Natural killer cell (primary cell): ENCODE measurements around the gene CHI3L1. TPM values are rescaled to one million over a fixed set of nuclear protein-coding genes. Genes with fewer than 3 reads are reported as not detected.

Experiments
- ATAC-seq, 3 donors: fragments of 150-1000 bp in 2 of 3; fragments of 200-7000 bp in 1 of 3; cut with Tn5 transposase; 1 replicate in 1 of 3; 2 replicates in 2 of 3; pipeline ENCODE4 v1.10.0; 2021; ENCODE audit warnings: mild to moderate bottlenecking in 2 of 3, moderate library complexity in 2 of 3
- DNase-seq, 2 donors: peaks; one replicate each; pipeline versions ENCODE4 v3.0.0 to v3.0.0-alpha.2; 2013 to 2021; ENCODE audit warnings: mixed read lengths in 1 of 2
- H3K27ac ChIP-seq: one replicate; pipeline ENCODE4 v1.5.1; 2013; ENCODE audit warnings: mild to moderate bottlenecking, low read length
- H3K27me3 ChIP-seq: one replicate; pipeline ENCODE4 v1.6.1; 2013; ENCODE audit warnings: low read length; ENCODE audit not compliant: control insufficient read depth, insufficient read depth
- H3K36me3 ChIP-seq: one replicate; pipeline ENCODE4 v1.6.1; 2013; ENCODE audit warnings: low read length; ENCODE audit not compliant: control insufficient read depth, insufficient read depth
- H3K4me1 ChIP-seq: one replicate; pipeline ENCODE4 v1.6.1; 2013; ENCODE audit warnings: low read length; ENCODE audit not compliant: control insufficient read depth, insufficient read depth
- H3K4me3 ChIP-seq: one replicate; pipeline ENCODE4 v1.5.1; 2013; ENCODE audit warnings: low read length
- H3K9me3 ChIP-seq: one replicate; pipeline ENCODE4 v1.6.1; 2013; ENCODE audit warnings: low read length; ENCODE audit not compliant: control insufficient read depth, insufficient read depth
- H3K27ac Mint-ChIP-seq, 2 donors: one replicate each; pipeline ENCODE4 v1.8.0; 2022; ENCODE audit warnings: mild to moderate bottlenecking in 2 of 2, mixed read lengths in 2 of 2, moderate library complexity in 1 of 2
- H3K27me3 Mint-ChIP-seq, 2 donors: one replicate each; pipeline ENCODE4 v1.8.0; 2022; ENCODE audit warnings: low read depth in 2 of 2, mixed read lengths in 2 of 2
- H3K36me3 Mint-ChIP-seq: one replicate; pipeline ENCODE4 v1.8.0; 2022; ENCODE audit warnings: mixed read lengths
- H3K4me1 Mint-ChIP-seq, 2 donors: one replicate each; pipeline ENCODE4 v1.8.0; 2022; ENCODE audit warnings: mixed read lengths in 2 of 2
- H3K4me3 Mint-ChIP-seq: one replicate; pipeline ENCODE4 v1.8.0; 2022; ENCODE audit warnings: mild to moderate bottlenecking, moderate library complexity, mixed read lengths
- H3K9me3 Mint-ChIP-seq, 2 donors: one replicate each; pipeline ENCODE4 v1.8.0; 2022; ENCODE audit warnings: mixed read lengths in 2 of 2
- CTCF ChIP-seq: fragments of 200-600 bp; IDR thresholded peaks from one replicate; pipeline ENCODE4 v1.8.0; 2022; ENCODE audit warnings: antibody characterized with exemption
- WGBS: methylation state at CpG from one replicate; pipeline ENCODE4 v1.1.7; 2013; ENCODE audit warnings: missing lambda C conversion rate; ENCODE audit not compliant: insufficient coverage; 5-methylcytosine and 5-hydroxymethylcytosine counted together
- intact Hi-C: fragments of 100-400 bp; cut with micrococcal nuclease; formaldehyde crosslinking; loops from one replicate; pipeline ENCODE4 v1.14.2; 2022
- total RNA-seq, 4 donors: library from RNA; stranded (reverse); fragments of 120-200 nt in 1 of 4; gene quantifications; one replicate each; pipeline versions ENCODE4 v1.2.3 to v1.2.4, GENCODE V29; 2013 to 2022

CHI3L1 gene
- total RNA-seq, 3 donors from 2014 or later (not counting 1 experiment from before 2014, with no cell fraction given), result 1.0 TPM; not detected in 2

DNA sequence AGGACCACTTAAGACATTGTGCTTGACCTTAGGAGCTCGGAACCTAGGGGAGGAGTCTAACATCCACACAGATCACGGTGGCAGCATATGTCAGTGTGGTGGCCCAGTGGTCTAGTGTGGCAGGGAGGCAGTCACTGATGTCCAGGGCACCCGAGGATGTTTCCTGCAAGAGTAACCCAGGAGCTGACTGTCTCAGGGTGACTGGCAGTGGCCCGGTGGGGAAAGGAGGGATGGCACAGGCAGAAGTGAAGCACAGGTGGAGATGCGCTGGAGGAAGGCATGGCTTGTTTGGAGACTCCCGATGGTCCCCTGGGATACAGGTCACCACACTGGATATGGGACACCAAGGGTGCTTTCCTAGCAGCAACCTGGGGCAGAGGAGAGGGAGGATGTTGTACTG lies 26.6 kb upstream of the CHI3L1 start:
- peaks cover 17 to 35% of the 10 kb centered on the region in 2 donors for H3K27me3 Mint-ChIP-seq
- no peak for TF ChIP-seq CTCF
- Histone ChIP-seq H3K9me3 (no peaks in the 10 kb centered on the region), H3K27ac (no peak overlapping the region), H3K4me3 (no peak overlapping the region), H3K36me3 (no peaks in the 10 kb centered on the region), H3K27me3 (no peaks in the 10 kb centered on the region), H3K4me1 (peaks cover 8% of the 10 kb centered on the region)
- ATAC-seq, result no peak
- peaks cover 0 to 8% of the 10 kb centered on the region in 2 donors for H3K4me1 Mint-ChIP-seq
- no peak overlapping the region for H3K27ac Mint-ChIP-seq
- no peak for DNase-seq
- intact Hi-C loops, result no loop called here
- H3K36me3 Mint-ChIP-seq, result no peaks in the 10 kb centered on the region
- 85% methylated on average over 6 of the region's 6 CpGs for WGBS
- no peaks in the 10 kb centered on the region for H3K9me3 Mint-ChIP-seq
- no peak overlapping the region for H3K4me3 Mint-ChIP-seq

DNA sequence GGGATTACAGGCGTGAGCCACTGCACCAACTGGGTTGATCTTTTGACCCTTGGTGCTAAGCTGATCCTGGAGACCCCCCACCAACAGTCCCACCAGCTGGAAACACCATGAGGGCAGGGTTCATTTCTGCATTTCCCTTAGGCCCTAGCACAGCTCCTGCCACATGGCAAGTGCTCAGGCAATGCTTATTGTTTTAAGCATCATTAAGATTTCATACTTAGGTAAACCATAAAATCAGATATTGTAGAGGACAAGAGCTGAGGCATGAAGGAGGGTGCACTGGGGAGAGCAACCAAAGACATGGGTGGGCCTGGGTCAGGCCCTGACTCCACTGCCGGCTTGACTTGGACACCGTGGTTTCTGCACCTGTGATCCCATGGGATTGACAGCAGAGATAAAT lies 25.3 kb upstream of the CHI3L1 start:
- H3K4me3 ChIP-seq, result no peak overlapping the region
- Mint-ChIP-seq H3K27ac (no peak overlapping the region), H3K27me3 (peaks cover 16 to 31% of the 10 kb centered on the region in 2 donors), H3K9me3 (no peaks in the 10 kb centered on the region), H3K4me1 (peaks cover 0 to 8% of the 10 kb centered on the region in 2 donors), H3K36me3 (no peaks in the 10 kb centered on the region), H3K4me3 (no peak overlapping the region)
- TF ChIP-seq CTCF, result no peak
- H3K36me3 ChIP-seq, result no peaks in the 10 kb centered on the region
- WGBS, result 93% methylated on average over 3 of the region's 3 CpGs
- ATAC-seq (no peak), DNase-seq (no peak)
- peaks cover 8% of the 10 kb centered on the region for H3K4me1 ChIP-seq
- no peak overlapping the region for H3K27ac ChIP-seq
- intact Hi-C loops, result no loop called here
- H3K27me3 ChIP-seq, result no peaks in the 10 kb centered on the region
- no peaks in the 10 kb centered on the region for H3K9me3 ChIP-seq

GRCh38 chr1:203210988-203211387 lies 24.5 kb upstream of the CHI3L1 start:
- H3K27ac Mint-ChIP-seq, result no peak overlapping the region
- ATAC-seq (no peak), DNase-seq (no peak)
- H3K9me3 Mint-ChIP-seq, result no peaks in the 10 kb centered on the region
- no peak for TF ChIP-seq CTCF
- H3K4me3 Mint-ChIP-seq, result no peak overlapping the region
- H3K27me3 Mint-ChIP-seq, result peaks cover 11 to 23% of the 10 kb centered on the region in 2 donors
- H3K4me1 Mint-ChIP-seq, result peaks cover 0 to 3% of the 10 kb centered on the region in 2 donors
- no peaks in the 10 kb centered on the region for H3K9me3 ChIP-seq
- no peak overlapping the region for H3K4me3 ChIP-seq
- H3K27me3 ChIP-seq, result no peaks in the 10 kb centered on the region
- no peak overlapping the region for H3K27ac ChIP-seq
- no peaks in the 10 kb centered on the region for H3K36me3 Mint-ChIP-seq
- H3K4me1 ChIP-seq, result peaks cover 3% of the 10 kb centered on the region
- no peaks in the 10 kb centered on the region for H3K36me3 ChIP-seq
- intact Hi-C loops, result no loop called here

DNA sequence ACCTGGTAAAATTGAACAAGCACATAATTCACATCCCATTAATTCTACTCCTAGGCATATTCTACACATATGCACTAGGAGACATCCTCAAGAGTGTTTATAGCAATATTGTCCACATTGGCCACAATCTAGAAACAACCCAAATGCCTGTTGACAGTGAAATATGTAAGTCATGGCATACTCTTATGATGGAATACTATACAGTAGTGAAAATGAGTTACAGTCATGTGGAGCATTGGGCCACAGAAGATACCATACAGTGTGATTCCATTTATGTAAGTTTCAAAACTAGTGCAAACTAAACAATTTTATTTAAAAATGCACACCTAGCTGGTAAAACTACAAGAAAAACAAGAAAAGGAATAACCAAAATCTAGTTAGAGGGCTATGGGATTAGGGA lies 23.8 kb upstream of the CHI3L1 start:
- Mint-ChIP-seq H3K4me1 (no peaks in the 10 kb centered on the region), H3K9me3 (no peaks in the 10 kb centered on the region), H3K4me3 (no peak overlapping the region), H3K27me3 (peaks cover 11 to 23% of the 10 kb centered on the region in 2 donors), H3K27ac (no peak overlapping the region), H3K36me3 (no peaks in the 10 kb centered on the region)
- TF ChIP-seq CTCF, result no peak
- Histone ChIP-seq H3K27me3 (no peaks in the 10 kb centered on the region), H3K27ac (no peak overlapping the region), H3K4me3 (no peak overlapping the region), H3K36me3 (no peaks in the 10 kb centered on the region), H3K4me1 (no peaks in the 10 kb centered on the region), H3K9me3 (no peaks in the 10 kb centered on the region)
- ATAC-seq, result no peak
- intact Hi-C loops, result no loop called here
- DNase-seq, result no peak
